ENCODE results near the gene EPHA5. TPM values are rescaled to one million over a fixed set of nuclear protein-coding genes. Genes with fewer than 3 reads are reported as not detected.

Gene EPHA5
- polyA plus RNA-seq, 1 experiment = 2.8 TPM

DNA sequence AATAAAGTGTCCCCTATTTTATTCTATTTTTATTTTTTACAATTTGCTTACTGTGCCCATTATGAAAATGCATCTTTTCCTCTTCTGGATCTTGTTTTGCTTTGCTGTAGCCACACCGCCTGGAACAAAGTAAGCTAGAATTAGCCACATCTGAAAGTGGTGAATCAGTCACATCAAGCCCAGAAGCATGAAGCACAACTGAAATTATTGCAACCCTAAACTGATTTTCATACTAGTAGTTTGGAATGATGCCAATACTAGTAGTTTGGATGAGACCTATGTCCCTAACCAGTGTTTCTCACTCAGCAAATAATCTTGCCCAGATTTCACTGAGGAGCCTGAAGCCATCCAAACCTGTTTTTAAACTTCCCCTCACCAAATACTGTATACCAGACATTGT, 303.0 kb downstream of the EPHA5 start:
- no peak for DNase-seq (ENCODE audit: low read depth)
- Histone ChIP-seq H3K27me3 (ENCODE audit: control insufficient read depth, insufficient read depth, low read length) (no peaks in the 10 kb centered on the region), H3K4me3 (ENCODE audit: low read depth, low read length) (no peak overlapping the region), H3K36me3 (ENCODE audit: control insufficient read depth, insufficient read depth, low read length) (no peaks in the 10 kb centered on the region)
- ChIA-PET CTCF (no interaction called here), POLR2A (no interaction called here)
- TF ChIP-seq, protein P1, sequence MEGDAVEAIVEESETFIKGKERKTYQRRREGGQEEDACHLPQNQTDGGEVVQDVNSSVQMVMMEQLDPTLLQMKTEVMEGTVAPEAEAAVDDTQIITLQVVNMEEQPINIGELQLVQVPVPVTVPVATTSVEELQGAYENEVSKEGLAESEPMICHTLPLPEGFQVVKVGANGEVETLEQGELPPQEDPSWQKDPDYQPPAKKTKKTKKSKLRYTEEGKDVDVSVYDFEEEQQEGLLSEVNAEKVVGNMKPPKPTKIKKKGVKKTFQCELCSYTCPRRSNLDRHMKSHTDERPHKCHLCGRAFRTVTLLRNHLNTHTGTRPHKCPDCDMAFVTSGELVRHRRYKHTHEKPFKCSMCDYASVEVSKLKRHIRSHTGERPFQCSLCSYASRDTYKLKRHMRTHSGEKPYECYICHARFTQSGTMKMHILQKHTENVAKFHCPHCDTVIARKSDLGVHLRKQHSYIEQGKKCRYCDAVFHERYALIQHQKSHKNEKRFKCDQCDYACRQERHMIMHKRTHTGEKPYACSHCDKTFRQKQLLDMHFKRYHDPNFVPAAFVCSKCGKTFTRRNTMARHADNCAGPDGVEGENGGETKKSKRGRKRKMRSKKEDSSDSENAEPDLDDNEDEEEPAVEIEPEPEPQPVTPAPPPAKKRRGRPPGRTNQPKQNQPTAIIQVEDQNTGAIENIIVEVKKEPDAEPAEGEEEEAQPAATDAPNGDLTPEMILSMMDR (IDR thresholded peaks at IDR 0.05; ENCODE audit: insufficient read depth, low read depth, low read length) = no peak

DNA sequence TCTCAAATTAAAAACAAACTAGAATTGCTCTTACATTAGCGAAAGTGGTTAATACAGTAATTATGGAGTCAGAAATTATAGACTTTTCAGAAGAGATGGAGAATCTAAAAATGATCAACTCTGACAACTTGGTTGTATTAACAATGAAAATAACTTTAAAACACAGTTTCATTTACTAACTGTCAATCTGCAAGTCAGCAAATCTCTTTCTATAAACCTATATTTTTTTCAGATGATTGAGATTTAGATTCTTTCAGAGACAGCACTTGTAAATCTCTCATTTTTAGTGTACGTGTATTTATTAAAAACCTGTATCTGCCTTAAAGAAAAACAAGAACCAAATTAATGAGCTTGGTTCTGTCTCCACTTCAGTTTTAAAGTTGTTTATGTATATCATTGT, 311.4 kb downstream of the EPHA5 start:
- DNase-seq (ENCODE audit: low read depth) = no peak
- Histone ChIP-seq H3K36me3 (ENCODE audit: control insufficient read depth, insufficient read depth, low read length) (no peaks in the 10 kb centered on the region), H3K4me3 (ENCODE audit: low read depth, low read length) (no peak overlapping the region), H3K27me3 (ENCODE audit: control insufficient read depth, insufficient read depth, low read length) (no peaks in the 10 kb centered on the region)
- ChIA-PET CTCF (no interaction called here), POLR2A (no interaction called here)
- TF ChIP-seq, protein P1 (IDR thresholded peaks at IDR 0.05; ENCODE audit: insufficient read depth, low read depth, low read length) = no peak

DNA sequence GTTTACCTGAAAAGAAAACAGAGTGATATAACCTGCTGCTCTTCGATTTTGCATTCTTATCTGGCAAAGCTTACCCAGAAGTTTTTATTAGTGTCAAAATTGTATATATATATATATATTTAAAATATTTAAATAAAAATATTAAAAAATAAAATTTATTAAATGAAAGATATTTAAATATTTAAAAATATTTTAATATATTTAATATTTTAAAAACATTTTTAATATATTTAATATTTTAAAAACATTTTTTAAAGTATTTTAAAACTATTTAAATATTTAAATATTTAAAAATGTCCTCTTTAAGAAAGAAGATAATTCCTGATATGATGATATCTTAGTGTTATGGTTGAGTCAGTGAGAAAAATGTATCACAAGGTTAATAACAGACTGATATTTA, 317.2 kb downstream of the EPHA5 start:
- H3K27me3 ChIP-seq (ENCODE audit: control insufficient read depth, insufficient read depth, low read length) = no peaks in the 10 kb centered on the region
- CTCF ChIA-PET = no interaction called here
- POLR2A ChIA-PET = no interaction called here
- H3K36me3 ChIP-seq (ENCODE audit: control insufficient read depth, insufficient read depth, low read length) = no peaks in the 10 kb centered on the region
- no peak overlapping the region for H3K4me3 ChIP-seq (ENCODE audit: low read depth, low read length)
- DNase-seq (ENCODE audit: low read depth) = no peak
- TF ChIP-seq, protein P1 (IDR thresholded peaks at IDR 0.05; ENCODE audit: insufficient read depth, low read depth, low read length) = no peak

DNA sequence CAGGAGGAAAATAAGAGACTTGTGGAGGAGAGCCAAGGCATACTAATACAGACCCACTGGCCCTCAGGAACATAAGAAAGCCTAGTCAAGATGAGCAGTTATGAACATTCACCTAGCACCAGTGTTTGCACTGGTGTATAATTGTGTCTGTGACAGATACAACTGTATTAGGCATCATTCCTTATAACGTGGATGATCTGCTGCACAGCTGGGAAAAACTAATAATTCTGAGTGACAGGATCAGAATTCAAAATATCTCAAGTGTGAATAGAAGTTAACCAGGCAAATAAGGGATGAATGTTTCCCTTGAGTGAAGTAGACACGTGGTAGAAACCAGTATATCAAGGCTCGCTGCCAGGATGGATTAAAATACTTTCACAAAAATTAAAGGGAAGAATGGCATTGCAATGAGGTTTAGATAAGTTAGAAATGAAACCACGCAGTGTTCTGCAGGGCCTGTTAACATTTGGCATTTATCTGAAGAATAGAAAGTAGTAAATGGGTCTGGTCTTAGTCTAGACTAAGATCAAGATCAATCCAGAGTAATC, 325.9 kb downstream of the EPHA5 start:
- Histone ChIP-seq H3K4me3 (ENCODE audit: low read depth, low read length) (no peak overlapping the region), H3K36me3 (ENCODE audit: control insufficient read depth, insufficient read depth, low read length) (no peaks in the 10 kb centered on the region), H3K27me3 (ENCODE audit: control insufficient read depth, insufficient read depth, low read length) (no peaks in the 10 kb centered on the region)
- TF ChIP-seq, protein P1 (IDR thresholded peaks at IDR 0.05; ENCODE audit: insufficient read depth, low read depth, low read length) = no peak
- ChIA-PET POLR2A (no interaction called here), CTCF (no interaction called here)
- no peak for DNase-seq (ENCODE audit: low read depth)

DNA sequence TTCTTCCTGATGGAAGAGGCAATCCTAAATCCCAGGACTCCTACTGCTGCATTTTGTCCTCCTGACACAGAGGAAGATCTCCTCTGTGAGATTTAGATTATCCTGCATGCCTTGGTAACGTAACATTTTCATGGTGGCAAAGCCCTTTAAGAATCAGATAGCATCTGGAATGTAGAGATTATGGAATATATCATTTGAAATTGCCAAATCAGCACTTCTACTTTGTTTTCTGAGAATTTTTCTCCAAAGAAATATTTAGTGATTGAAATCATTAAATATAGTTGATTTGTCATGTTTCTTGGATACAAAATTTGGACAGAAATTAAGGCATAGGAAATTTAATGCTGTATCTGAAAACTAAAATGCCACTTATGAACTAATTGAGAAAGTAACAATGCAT, 326.9 kb downstream of the EPHA5 start:
- POLR2A ChIA-PET = no interaction called here
- TF ChIP-seq, protein P1 (IDR thresholded peaks at IDR 0.05; ENCODE audit: insufficient read depth, low read depth, low read length) = no peak
- no peak overlapping the region for H3K4me3 ChIP-seq (ENCODE audit: low read depth, low read length)
- CTCF ChIA-PET = interaction anchor here (1.4 kb wide), 1 partner anchor 17 kb away, joined by 3 read pairs; no protein-coding TSS in a partner anchor
- H3K36me3 ChIP-seq (ENCODE audit: control insufficient read depth, insufficient read depth, low read length) = no peaks in the 10 kb centered on the region
- DNase-seq (ENCODE audit: low read depth) = no peak
- no peaks in the 10 kb centered on the region for H3K27me3 ChIP-seq (ENCODE audit: control insufficient read depth, insufficient read depth, low read length)

Data from BJ (cell line).